GM19023 (cell line): ENCODE data around the gene SUPT20HL2.
"Not testable (repeated sequence)": the region's sequence is repeated elsewhere in the genome, so short reads cannot be mapped to it uniquely, and the experiment has no call there.

Experiments used
- ATAC-seq: cut with Tn5 transposase; IDR thresholded peaks from one replicate; pipeline ENCODE4 v1.9.1; 2021; ENCODE audit warnings: mild to moderate bottlenecking, moderate library complexity; ENCODE audit not compliant: unreplicated experiment

SUPT20HL2 gene

DNA sequence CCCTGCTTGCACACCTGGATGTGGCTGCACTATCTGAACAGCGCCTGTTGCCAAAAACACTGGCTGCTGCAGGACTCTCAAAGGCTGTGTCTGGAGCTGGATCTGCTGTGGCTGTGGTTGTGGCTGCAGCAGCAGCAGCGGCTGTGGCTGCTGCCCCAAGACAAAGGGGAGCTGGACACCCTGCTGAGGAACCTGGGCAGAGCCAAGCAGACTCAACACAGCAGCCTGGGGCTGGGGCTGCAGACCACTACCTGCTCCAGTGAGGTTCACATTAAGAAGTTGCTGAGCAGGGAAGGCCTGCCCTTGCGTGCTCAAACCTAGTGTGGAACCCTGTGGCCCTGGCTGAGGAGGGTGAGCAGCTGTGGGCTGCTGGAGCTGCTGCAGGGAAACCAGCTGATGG is 3.0 kb downstream of the SUPT20HL2 start:
- ATAC-seq = not testable (repeated sequence)

DNA sequence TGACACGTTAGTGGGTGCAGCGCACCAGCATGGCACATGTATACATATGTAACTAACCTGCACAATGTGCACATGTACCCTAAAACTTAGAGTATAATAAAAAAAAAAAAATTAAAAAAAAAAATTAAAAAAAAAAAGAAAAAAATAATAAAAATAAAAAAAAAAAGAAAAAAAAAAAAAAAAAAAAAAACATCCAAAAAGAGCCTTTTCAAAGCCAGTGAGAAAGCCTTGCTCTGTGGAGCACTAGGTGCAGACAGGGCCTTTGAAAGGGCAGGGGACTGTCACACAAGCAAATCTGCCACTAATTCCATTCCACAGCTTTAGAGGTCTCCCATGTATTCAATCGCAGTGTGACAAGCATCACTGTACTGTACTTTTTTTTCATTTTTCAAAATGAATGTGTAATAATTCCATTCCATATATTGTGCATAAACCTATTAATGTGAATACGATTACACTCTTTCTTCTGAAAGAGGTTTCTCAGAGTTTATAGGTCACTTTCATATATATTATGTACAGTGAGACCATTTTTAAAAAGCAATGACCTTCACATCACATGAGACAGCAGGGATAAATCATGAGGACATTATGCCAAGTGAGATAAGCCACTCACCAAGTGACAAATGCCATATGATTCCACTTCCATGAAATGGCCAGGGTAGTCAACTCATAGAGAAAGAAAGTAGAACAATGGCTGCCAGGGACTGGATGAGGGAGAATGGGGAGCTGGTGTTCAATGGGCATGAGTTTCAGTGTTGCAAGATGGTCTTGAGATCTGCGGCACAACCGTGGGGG is 4.1 kb downstream of the SUPT20HL2 start:
- not testable (repeated sequence) for ATAC-seq

DNA sequence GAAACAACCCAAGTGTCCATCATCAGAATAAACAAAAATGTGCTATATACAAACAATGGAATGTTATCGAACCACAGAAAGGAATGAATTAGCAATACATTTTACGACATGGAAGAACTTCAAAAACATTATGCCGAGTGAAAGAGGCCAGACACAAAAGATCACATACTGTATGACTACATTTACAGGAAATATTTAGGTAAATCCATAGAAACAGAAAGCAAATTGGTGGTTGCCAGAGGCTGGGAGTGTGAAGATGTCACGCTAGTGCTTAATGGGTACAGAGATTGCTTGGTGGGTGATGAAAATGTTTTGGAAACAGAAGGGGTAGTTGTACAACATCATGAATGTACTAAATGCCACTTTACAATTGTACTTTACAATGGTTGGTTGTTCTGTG is 5.1 kb downstream of the SUPT20HL2 start:
- not testable (repeated sequence) for ATAC-seq

DNA sequence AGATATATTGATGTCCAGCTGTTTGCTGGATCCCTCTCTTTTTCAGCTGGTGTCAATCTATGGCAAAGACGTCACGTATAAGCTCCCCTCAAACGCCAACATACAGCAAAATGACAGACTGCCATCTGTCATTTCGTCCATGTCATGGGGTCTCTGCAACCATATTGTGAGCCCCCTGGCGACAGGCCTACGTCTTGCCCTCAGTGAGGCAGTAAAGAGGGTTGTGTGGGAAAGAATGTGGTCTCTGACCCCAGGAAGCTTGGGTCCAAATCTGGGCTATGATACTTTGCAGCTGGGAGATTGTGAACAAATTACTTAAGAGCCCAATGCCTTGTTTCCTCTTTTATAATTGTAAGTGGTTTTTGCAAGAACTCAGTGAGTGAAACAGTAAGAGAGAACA is 7.4 kb downstream of the SUPT20HL2 start:
- ATAC-seq = no peak

DNA sequence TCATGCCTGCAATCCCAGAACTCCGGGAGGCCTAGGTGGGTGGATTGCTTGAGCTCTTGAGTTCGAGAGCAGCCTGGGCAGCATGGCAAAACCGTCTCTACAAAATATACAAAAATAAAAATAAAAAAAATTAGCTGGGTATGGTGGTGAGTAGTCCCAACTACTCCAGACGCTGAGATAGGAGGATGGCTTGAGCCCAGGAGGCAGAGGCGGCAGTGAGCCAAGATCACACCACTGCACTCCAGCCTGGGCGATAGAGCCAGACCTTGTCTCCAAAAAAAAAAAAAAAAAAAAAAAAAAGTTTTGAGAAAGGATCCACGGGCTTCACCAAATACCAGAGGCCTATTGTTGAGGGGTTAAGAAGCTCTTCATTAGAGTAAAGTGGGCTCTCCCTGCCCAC is 8.0 kb downstream of the SUPT20HL2 start:
- ATAC-seq = no peak

DNA sequence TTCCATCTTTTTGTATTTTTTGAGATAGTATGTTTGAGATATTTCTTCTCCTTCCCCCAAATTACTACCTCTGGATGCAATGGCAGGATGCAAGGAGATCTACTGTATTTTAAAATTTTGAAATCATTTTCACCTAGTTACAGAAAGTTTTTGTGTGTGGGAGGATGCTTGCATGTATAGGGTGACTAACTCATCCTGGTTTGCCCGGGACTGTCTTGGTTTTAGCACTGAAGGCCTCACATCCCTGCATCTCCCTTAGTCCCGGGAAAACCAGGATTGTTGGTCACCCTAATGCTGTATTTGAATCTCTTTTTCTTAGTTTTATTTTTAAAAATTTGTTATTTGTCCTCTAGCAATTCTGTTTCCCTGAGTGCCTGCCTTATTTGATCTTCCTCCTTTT is 12.1 kb downstream of the SUPT20HL2 start:
- ATAC-seq = no peak

DNA sequence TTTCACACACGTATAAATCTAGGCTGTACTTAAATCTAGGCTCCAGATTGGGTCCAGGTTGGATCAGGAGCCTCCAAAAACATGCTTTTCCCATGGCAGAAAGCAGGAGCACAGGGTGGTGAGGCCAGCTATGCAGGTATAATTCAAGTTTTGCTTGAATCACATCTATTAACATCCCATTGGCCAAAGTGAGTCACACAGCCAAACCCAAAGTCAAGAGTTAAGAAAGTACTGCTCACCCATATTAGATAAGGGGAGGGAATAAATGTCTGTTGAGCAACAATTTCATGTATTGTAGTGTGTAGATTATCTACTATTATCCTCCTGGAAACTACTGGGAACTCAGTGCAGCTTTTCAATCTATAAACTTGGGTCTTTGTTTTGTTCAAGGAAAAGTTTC is 12.8 kb downstream of the SUPT20HL2 start:
- no peak for ATAC-seq

DNA sequence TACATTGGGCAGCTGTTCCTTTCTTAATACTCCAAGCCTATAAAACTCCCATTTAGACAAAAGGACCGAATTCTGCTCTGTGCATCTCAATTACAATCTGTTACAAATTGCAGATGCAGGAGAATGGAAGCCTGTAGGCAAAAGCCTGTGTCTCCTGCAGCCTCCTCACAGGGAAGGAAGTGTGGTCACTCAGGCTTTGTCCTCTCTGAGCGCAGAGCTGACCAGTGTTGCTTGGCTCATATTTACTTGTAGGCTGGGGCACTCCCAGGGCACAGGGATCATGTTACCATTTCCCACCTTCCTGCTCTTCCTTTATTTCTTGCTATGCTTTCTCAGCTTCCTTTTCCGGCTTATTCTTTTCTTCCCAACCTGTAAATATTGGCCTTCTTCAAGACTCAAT is 15.7 kb downstream of the SUPT20HL2 start:
- no peak for ATAC-seq

DNA sequence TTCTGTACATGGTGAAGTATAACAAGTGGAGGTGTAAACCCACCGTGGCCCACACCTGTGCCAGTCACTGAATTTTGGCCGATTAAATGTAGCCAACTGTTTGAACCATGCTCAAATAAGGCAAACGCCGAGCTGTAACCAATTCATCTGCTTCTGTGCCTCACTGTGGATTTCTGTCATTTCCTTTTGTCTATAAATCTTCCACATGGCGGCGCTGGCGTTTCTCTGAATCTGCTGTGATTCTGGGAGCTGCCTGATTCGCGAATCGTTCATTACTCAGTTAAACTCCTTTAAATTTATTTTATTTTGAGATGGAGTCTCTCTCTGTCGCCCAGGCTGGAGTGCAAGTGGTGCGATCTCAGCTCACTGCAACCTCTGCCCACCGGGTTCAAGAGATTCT is 19.2 kb downstream of the SUPT20HL2 start:
- ATAC-seq = no peak

DNA sequence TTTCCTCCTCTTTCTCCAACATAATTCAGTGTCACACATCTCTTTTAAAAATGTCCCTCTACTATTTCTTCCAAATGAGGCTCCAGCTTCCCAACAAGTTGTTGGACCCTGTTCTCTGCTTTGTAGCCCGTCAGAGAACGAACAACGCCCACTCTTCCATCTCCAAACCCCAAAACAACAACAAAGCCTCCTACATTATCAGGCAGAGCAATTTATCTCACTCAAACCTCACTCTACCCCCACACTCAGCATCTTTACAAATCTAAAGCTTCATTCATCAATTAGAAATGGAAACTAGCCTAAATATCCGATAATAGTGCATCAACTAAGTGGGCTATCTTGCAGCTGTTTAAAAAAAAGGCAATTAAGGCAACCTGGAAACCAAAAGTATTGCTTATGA is 20.5 kb downstream of the SUPT20HL2 start:
- no peak for ATAC-seq

DNA sequence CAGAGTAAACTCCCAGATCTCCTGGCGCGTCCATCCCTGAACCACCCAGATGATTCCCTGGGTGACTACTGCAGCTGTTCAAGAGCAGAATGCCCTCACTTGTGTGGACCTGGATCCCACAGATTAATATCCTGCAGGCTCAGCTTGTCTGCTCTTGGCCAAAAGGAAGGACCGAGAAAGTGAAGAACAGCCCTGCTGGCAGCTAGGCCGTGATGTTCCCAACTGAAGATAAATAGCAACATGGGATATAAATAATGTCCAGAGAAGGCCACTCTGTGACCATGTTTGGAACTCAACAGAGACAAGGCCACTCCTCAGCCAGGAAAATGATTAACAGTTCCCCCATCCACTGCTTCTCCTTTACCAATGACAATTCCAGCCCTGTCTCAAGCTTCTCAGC is 21.5 kb downstream of the SUPT20HL2 start:
- no peak for ATAC-seq

DNA sequence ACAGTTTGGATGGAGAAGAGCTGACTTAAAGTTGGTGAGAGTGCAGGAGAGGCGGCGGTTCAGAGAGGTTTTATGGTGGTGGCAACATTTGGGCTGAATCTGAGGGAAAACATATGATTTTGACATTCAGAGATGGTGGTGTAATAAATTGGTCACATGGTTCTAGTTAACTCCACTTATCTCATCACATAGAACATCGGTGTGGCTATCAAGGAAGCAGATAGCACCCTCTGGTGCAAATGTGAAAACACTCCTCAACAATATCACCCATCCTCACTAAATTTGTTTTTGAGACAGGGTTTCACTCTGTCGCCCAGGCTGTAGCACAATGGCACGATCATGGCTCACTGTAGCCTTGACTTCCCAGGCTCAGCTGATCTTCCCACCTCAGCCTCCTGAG is 28.8 kb downstream of the SUPT20HL2 start:
- no peak for ATAC-seq

DNA sequence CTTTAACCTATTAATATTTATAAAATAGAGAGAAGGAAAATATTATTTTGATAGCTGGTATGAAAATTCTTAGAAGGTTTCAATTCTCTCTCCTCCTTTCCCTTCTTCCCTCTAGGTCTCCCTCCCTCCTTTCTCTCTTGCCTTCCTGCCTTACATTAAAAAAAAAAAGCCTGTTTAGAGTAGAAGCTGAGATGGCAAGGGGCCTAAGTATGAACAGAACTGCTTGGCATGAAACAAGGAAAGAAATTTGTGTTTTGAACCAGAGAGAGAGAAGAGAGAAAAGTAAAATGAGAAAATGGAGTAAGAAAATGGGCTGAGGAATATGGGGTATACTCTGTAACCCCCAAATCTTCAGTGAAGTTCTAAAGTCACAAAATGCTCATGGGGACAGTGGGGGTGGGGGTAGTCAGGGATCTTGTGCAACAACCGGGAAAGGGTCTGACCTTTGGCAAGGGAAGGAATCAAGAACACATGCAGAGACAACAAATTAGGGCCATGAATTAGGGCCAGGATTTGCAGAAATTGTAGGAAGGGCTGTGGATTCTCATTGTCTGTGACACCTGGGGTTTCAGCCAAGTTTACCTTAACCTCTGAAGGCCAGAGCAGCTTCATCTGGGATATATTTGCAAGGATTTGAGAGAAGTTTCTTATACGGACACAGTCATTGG is 30.6 kb downstream of the SUPT20HL2 start:
- ATAC-seq = no peak

DNA sequence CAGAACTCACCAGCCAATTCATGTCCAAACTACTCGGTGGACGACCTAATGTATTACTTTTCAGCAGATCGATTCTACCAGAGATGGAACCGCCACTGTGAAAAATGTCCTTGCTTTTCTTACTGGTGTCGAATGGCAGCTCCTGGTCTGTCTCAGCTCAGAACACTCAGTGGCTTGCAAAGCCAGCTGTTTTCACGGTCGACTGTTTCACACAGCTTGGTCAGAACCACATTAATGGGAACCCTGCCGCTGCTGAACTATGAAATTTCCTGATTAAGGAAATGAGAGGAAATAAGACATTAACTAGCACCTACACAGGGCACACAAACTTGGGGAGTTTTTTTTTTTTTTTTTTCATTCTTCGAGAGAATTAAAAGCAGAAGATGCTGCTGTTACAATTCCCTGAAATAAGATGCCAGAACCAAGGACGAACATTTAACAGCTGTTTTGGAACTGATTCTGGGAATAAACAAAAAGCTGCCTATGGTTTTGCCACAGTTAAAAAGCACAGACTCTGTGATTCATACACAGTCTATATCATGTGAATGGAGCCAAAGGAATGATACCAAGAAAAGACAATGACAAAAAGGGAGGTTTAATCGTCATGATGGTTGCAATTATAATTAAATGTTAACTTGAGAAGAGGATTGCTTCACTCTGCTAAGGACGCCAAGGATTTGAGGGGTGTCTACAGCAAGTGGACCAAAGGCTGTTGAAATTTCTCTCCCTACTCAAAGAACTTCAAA is 31.3 kb downstream of the SUPT20HL2 start:
- no peak for ATAC-seq

DNA sequence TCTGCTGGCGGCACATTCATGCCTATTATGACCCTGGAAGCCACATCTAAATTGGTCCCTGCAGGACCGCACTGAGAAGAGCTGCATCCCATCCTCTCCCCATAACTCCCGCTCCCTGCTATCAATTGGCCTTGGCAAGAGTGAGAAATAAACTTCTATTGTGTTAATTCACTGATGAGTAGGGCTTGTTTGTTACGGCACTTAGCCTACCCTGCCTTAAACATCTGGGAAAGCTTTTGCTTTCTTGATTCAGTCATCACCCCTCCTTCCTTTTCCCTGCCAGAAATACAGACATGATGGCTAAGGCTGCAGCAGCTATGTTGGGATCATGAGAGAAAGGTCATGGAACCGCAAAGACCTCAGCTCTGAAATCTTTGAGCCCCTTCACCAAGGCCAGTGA is 36.5 kb downstream of the SUPT20HL2 start:
- no peak for ATAC-seq

DNA sequence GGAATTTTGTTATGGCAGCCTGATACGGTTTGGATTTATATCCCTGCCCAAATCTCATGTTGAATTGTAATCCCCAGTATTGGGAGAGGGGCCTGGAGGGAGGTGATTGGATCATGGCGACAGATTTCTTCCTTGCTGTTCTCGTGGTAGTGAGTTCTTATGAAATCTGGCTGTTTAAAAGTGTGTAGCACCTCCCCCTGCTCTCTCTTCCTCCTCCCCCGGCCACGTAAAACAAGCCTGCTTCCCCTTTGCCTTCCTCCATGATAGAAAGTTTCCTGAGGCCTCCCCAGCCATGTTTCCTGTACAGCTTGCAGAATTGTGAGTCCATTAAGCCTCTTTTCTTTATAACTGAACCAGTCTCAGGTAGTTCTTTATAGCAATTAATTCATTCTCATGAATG is 37.9 kb downstream of the SUPT20HL2 start:
- ATAC-seq = no peak

DNA sequence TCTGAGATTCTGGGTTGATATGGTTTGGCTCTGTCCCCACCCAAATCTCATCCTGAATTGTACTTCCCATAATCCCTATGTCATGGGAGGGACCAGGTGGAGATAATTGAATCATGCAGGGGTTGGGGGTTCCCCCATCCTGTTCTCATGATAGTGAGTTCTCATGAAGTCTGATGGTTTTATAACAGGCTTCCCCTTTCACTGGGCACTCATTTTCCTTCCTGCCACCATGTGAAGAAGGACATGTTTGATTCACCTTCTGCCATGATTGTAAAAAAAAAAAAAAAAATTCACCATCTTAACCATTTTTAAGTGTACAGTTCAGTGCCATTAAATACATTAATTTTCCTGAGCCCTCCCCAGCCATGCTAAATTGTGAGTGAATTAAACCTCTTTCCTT is 42.6 kb downstream of the SUPT20HL2 start:
- ATAC-seq = no peak

DNA sequence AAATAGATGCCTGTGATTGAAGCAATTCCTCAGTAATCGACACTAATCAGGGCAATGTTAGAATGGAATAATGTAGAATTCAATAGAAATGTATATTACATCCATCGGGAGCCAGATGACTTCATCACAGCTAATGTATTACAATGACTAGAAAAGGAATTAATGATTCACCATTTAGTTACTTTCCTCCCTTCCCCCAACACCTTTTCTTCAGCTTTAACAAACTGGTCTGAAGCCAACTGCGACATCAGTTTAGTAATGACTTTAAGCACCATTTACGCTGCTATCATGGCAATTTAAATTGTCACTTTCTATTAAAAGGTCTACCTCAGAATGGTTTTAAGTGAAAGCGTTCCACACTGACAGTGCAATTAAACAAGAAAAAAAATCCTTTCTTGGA is 45.1 kb downstream of the SUPT20HL2 start:
- no peak for ATAC-seq

DNA sequence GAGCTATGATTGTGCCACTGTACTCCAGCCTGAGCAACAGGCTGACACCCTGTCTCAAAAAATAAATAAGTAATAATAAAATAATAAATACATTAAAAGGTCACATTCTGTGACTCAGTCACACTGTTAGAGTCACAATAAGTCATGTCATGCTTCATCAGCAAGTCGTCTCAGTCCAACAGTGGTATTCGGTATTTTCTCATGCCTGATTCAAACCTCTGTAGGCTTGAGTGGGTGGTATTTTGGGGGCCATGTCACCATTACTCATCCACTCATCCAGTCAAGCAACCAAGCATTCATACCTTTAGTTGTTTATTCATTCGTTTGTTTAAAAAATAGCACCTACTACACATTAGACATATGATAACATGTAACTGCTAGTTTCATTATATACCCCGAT is 46.9 kb downstream of the SUPT20HL2 start:
- no peak for ATAC-seq

DNA sequence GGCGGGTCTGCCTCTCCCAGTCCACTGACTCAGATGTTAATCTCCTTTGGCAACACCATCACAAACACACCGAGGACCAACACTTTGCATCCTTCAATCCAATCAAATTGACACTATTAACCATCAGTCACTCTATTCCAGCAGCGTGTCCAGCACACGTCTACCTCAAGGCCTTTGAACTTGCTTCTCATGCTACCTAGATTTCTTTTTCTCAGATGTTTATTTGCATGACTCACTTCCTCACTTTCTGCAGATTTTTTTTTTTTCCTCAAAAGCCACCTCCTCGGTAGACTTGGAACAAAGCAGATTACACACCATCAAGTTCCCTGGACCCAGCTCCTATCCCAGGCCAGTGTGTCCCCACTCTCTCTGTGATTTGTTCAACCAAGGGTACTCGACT is 49.5 kb downstream of the SUPT20HL2 start:
- ATAC-seq = no peak

DNA sequence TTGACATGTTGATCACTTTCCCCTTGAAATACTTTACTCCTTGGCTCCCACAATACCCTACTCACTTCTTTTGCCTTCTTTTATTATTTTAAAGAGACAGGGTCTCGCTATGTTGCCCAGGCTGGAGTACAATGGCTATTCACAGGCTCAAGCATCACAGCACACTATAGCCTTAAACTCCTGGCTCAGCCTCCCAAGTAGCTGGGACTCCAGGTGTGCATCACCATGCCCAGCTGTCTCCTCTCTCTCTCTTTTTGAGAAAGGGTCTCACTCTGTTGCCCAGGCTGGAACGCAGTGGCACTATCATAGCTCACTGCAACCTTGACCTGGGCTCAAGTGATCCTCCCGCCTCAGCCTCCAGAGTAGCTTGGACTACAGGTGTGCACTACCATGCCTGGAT is 51.6 kb downstream of the SUPT20HL2 start:
- ATAC-seq = no peak
